GM21381 (cell line): ENCODE data around the gene RTKN.

Experiments used
- ATAC-seq: cut with Tn5 transposase; IDR thresholded peaks from one replicate; pipeline ENCODE4 v1.9.1; 2021; ENCODE audit warnings: mild to moderate bottlenecking, moderate library complexity; ENCODE audit not compliant: unreplicated experiment

RTKN gene

DNA sequence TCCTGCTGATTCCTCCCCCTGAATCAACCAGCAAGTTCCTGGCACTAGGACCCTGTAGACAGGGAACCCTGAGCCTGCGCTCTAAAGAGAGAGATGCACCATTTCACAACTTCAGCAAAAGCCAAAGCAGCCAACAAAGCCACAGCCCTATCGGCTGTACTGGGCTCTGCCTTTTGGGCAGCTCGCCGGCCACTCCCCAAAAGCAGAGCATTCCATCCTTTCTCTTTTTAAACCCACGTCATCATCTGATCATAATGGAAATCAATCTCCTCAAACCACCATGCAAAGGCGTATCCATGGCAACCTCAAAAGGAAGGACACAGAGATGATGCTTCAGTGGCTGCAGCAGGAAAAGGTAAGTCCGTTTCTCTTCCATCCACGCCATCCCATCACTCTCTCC lies 56.3 kb downstream of the RTKN start:
- no peak for ATAC-seq

DNA sequence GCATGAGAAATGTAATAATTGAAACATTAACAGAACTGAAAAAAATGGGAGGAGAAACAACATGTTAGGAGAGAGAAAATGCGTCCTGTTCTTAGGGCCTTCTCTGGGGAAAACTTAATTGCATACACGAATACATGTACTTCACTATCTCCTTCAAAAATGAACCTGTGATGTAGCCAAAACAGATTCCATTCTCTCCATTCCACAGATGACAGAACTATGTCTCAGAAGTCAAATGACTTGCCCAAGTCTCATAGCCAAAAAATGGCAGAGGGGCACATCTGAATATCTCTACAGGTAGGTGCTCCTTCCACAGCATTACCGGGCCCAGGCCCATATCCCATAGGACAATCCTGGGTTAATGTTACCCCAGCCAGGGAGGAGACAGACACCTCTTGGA lies 57.7 kb downstream of the RTKN start:
- ATAC-seq, result no peak

DNA sequence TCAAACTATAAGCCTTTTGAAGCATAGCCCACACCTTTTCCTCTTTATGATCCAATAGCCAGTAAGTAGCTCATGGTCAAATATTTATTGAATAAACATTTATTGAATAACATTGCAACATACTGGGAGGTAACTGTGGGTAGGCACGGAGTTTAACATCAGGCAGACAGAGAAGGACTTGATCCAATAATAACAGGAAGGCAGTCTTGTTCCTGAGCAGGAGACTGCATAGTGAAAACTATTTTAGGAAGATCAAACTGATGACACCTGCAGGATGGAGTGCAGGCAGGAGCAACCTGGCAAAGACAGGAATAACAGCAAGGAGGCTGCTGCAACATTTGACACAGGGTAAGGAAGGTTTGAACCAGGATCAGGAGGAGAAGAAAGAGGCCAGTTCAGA lies 58.5 kb downstream of the RTKN start:
- no peak for ATAC-seq

DNA sequence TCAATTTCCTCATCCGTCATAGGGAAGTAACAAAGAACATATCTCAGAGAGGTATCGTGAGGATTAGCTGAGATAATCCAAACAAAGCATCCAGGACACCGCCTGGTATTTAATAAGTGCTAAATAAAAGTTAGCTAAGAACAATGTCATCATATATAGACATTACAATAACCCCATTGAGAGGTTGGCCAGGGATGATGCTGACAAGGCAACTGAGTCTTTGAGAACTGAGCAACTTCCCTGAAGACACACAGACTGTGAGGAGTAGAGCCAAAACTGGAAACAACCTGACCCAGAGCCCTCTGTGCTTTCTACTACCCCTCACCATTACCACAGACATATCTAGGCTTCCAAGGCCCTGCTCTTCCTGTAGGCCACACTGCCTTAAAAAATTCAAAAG lies 60.0 kb downstream of the RTKN start:
- ATAC-seq, result no peak

DNA sequence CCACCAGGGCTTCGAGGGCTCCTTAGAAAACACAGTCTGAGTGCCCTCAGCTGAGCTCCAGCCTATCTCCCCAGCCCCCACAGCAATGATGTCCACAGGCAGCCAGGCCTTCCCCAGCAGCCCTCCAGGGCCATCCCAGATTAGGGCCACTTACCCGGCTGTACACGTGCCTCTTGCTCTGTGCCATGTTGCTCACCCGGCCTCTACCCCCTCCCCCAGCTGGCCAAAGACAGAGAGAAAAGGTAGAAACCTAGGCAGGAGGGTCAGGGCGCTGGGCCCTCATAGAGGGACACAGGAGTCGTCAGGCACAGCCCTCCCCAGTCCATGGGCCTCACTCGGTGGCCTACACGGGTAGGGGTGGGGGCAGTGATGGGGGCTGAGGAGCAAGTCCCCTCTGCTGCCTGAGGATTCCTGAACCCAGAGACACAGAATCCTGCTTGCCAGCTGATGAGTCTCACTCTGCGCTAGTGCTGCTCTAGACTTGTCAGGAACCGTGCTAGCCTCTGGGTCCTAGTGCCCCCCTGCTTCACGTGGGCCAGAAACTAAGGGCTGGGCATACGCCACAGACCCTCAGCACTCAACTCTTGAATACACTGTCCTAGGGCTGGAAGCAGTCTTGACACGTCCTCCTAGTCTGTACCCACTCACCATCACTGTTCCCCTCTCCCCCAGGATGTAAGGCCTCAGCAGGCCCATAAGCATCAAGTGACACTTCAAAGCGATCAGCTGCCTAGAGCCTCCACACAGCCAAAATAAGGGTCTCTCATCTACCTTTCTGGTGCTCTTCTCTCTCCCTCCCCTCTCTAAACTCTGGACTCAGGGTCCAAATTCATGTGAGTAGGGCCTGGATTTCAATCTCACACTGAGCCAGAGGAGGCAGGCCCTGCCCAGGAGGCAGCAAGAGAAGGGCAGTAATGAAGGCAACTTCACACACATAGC lies 61.6 kb downstream of the RTKN start, which contains the start of gene DCTN1:
Gene DCTN1, minus strand, starts transcription at position 461 of the 939 bp plus-strand sequence. Its CDS starts 274 bp downstream, at position 187.
- ATAC-seq, result no peak

DNA sequence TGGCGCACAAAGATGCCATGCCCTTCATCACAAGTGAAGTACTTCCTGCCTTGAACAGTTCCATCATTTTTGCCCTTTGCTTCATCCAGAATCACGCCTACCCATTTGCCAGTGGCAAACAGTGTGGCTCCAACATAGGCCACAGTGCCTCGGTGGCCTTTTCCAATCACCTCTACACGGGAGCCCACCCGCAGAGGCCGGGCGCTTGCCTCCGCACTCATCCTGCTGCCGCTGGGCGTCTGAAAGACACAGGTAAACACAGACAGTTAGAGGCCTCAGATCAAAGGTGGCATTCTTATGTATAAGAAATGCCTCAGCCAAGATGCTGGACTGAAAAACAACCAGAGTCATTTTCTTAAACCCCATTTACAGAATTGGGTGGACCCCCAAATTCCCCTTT lies 63.7 kb downstream of the RTKN start:
- no peak for ATAC-seq

DNA sequence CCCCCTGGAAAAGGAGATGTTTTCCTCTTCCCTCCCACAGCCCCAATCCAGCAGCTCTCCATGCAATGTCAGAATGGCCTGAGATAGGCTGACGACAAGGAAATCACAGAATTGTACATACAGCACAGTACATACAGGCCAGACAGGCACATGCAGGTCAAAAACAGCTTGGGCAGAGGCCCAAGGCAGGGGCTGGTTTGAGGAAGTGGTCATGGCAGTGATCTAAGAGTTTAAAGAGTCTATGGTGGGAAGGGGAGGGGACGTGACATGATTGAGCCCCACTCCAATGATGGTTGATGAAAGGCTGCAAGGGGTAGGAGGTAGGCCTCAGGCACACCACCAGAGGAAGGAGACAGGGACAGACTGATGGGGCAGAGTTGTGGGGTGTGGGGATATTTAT lies 65.9 kb downstream of the RTKN start:
- no peak for ATAC-seq
